Keratinocyte (primary cell): ENCODE results near the gene RHBDD1. TPM values are rescaled to one million over a fixed set of nuclear protein-coding genes. Genes with fewer than 3 reads are reported as not detected.

ENCODE experiments used
- DNase-seq: peaks from one replicate; pipeline ENCODE4 v3.0.0-alpha.2; 2011; ENCODE audit warnings: low read depth, missing footprints, low spot score
- FAIRE-seq: peaks from 2 replicates; lab custom pipeline; 2011; peaks lifted over from hg19 to GRCh38; lab: Jason Lieb, UNC
- H2AFZ ChIP-seq: 2 replicates; pipeline ENCODE4 v1.6.0; 2012; ENCODE audit warnings: low read length, control low read depth, inconsistent platforms; ENCODE audit not compliant: control insufficient read depth
- H3K27ac ChIP-seq: 2 replicates; pipeline ENCODE4 v1.5.1; 2011; ENCODE audit warnings: low read length; ENCODE audit not compliant: control insufficient read depth, insufficient read depth
- H3K27me3 ChIP-seq: 3 replicates; pipeline ENCODE4 v1.6.0; 2011; ENCODE audit warnings: low read length; ENCODE audit not compliant: control insufficient read depth, insufficient read depth; ENCODE audit errors: extremely low read depth
- H3K36me3 ChIP-seq, 2 experiments: 2 replicates in 1 of 2; 3 replicates in 1 of 2; pipeline ENCODE4 v1.5.1; 2011; ENCODE audit warnings: low read length in 2 of 2, mild to moderate bottlenecking in 1 of 2; ENCODE audit not compliant: control insufficient read depth in 2 of 2, insufficient read depth in 2 of 2; ENCODE audit errors: extremely low read depth in 1 of 2
- H3K4me1 ChIP-seq: 3 replicates; pipeline ENCODE4 v1.5.1; 2011; ENCODE audit warnings: low read length; ENCODE audit not compliant: control insufficient read depth, insufficient read depth; ENCODE audit errors: extremely low read depth
- H3K4me2 ChIP-seq: 3 replicates; pipeline ENCODE4 v1.6.0; 2011; ENCODE audit warnings: low read depth, low read length; ENCODE audit not compliant: control insufficient read depth, insufficient read depth; ENCODE audit errors: extremely low read depth
- H3K4me3 ChIP-seq, 3 experiments: fragments of 200-600 bp in 1 of 3; sonication (generic) in 1 of 3; 2 replicates in 2 of 3; 3 replicates in 1 of 3; pipeline ENCODE4 v1.5.1; 2011 to 2016; ENCODE audit warnings: low read length in 3 of 3, mild to moderate bottlenecking in 3 of 3, control low read depth in 2 of 3, inconsistent platforms in 1 of 3, low read depth in 1 of 3, mixed read lengths in 1 of 3, mixed run types in 1 of 3, moderate library complexity in 1 of 3; ENCODE audit not compliant: control insufficient read depth in 2 of 3, insufficient read depth in 2 of 3; ENCODE audit errors: extremely low read depth in 1 of 3
- H3K79me2 ChIP-seq: 2 replicates; pipeline ENCODE4 v1.6.0; 2012; ENCODE audit warnings: low read length; ENCODE audit not compliant: control insufficient read depth, insufficient read depth
- H3K9ac ChIP-seq: 3 replicates; pipeline ENCODE4 v1.6.0; 2011; ENCODE audit warnings: low read length; ENCODE audit not compliant: control insufficient read depth, insufficient read depth; ENCODE audit errors: extremely low read depth
- H3K9me1 ChIP-seq: 3 replicates; pipeline ENCODE4 v1.6.0; 2011; ENCODE audit warnings: low read length; ENCODE audit not compliant: control insufficient read depth, insufficient read depth; ENCODE audit errors: extremely low read depth
- H3K9me3 ChIP-seq: 2 replicates; pipeline ENCODE4 v1.5.1; 2012; ENCODE audit warnings: low read depth, low read length; ENCODE audit not compliant: control insufficient read depth
- H4K20me1 ChIP-seq: 3 replicates; pipeline ENCODE4 v1.6.0; 2011; ENCODE audit warnings: low read length; ENCODE audit not compliant: control insufficient read depth, insufficient read depth; ENCODE audit errors: extremely low read depth
- CTCF ChIP-seq, 3 experiments: IDR thresholded peaks in 1 of 3; conservative IDR thresholded peaks in 1 of 3; optimal IDR thresholded peaks in 1 of 3; 2 replicates in 2 of 3; 3 replicates in 1 of 3; pipeline versions ENCODE3 to v1.5.1; 2011; ENCODE audit warnings: low read length in 3 of 3, mild to moderate bottlenecking in 3 of 3, moderate library complexity in 2 of 3, control low read depth in 1 of 3, inconsistent platforms in 1 of 3; ENCODE audit not compliant: insufficient read depth in 2 of 3; ENCODE audit errors: extremely low read depth in 1 of 3
- EZH2 ChIP-seq: IDR thresholded peaks from one replicate; pipeline ENCODE4 v1.6.1; 2012; ENCODE audit warnings: inconsistent platforms, mild to moderate bottlenecking, low read length, moderate library complexity
- dilution Hi-C: fragments of 300-500 bp; cut with MboI; formaldehyde crosslinking; loops from one replicate; pipeline ENCODE4 v1.7.0; 2020; ENCODE audit warnings: low sequenced_read_pairs; ENCODE audit not compliant: extremely low pct_ligation_motif_present
- polyA plus RNA-seq, 5 experiments: library from polyadenylated mRNA; depleted of rRNA in 3 of 5; stranded (reverse) in 3 of 5; stranded (forward) in 1 of 5; unstranded in 1 of 5; fragments of >200 nt; gene quantifications; 1 replicate in 1 of 5; 2 replicates in 3 of 5; 3 replicates in 1 of 5; pipeline versions ENCODE4 v1.2.1 to v1.2.3, GENCODE V29; 2011 to 2012; ENCODE audit warnings: missing spikeins in 2 of 5, low read depth in 1 of 5, low replicate concordance in 1 of 5

RHBDD1 gene
- polyA plus RNA-seq, 1 donor (not counting 4 experiments of a cell fraction or from before 2014, with no cell fraction given), result 27.8 TPM

- no peak for FAIRE-seq
- DNase-seq, result no peak
- Histone ChIP-seq H3K9me3 (peaks cover 2% of the 10 kb centered on the region), H3K4me2 (no peak overlapping the region), H3K9ac (no peak overlapping the region), H3K27me3 (no peaks in the 10 kb centered on the region), H4K20me1 (no peaks in the 10 kb centered on the region), H3K9me1 (no peaks in the 10 kb centered on the region), H2AFZ (no peak overlapping the region), H3K4me3 (no peak overlapping the region), H3K36me3 (no peaks in the 10 kb centered on the region), H3K27ac (no peak overlapping the region), H3K79me2 (no peaks in the 10 kb centered on the region), H3K4me1 (peaks cover 2% of the 10 kb centered on the region)
- dilution Hi-C loops, result no loop called here
- TF ChIP-seq CTCF (optimal IDR thresholded peaks at IDR 0.05 in 1 of 3, IDR thresholded peaks at IDR 0.05 in 1 of 3, conservative IDR thresholded peaks at IDR 0.05 in 1 of 3; ENCODE audit: extremely low read depth in 1 of 3, insufficient read depth in 2 of 3, low read length in 3 of 3) (no peak), EZH2 (no peak)
Measured at GRCh38 chr2:227007148-227007547, 171.3 kb downstream of the RHBDD1 start.

- H3K4me2 ChIP-seq, result no peak overlapping the region
- TF ChIP-seq CTCF (optimal IDR thresholded peaks at IDR 0.05 in 1 of 3, IDR thresholded peaks at IDR 0.05 in 1 of 3, conservative IDR thresholded peaks at IDR 0.05 in 1 of 3; ENCODE audit: extremely low read depth in 1 of 3, insufficient read depth in 2 of 3, low read length in 3 of 3) (no peak), EZH2 (no peak)
- no peak for FAIRE-seq
- H3K79me2 ChIP-seq, result no peaks in the 10 kb centered on the region
- no peak overlapping the region for H3K9ac ChIP-seq
- no peak overlapping the region for H2AFZ ChIP-seq
- H3K9me1 ChIP-seq, result no peaks in the 10 kb centered on the region
- dilution Hi-C loops, result no loop called here
- no peaks in the 10 kb centered on the region for H3K36me3 ChIP-seq
- no peak overlapping the region for H3K4me3 ChIP-seq
- H3K4me1 ChIP-seq, result peaks cover 2% of the 10 kb centered on the region
- H3K9me3 ChIP-seq, result peaks cover 2% of the 10 kb centered on the region
- no peak for DNase-seq
- H3K27ac ChIP-seq, result no peak overlapping the region
- no peaks in the 10 kb centered on the region for H3K27me3 ChIP-seq
- no peaks in the 10 kb centered on the region for H4K20me1 ChIP-seq
Measured at GRCh38 chr2:227007940-227008339, 172.1 kb downstream of the RHBDD1 start.
